Coronary artery (tissue), 2 donors: ENCODE data around the gene TIGIT.

Source experiments
- DNase-seq: peaks from one replicate; pipeline ENCODE4 v3.0.0-alpha.2; 2017; ENCODE audit warnings: low spot score
- H3K27ac ChIP-seq, 2 donors: fragments of 200-600 bp; sonication (generic); one replicate each; pipeline ENCODE4 v1.5.1; 2016 to 2019
- H3K4me3 ChIP-seq: fragments of 200-600 bp; sonication (generic); 2 replicates; pipeline ENCODE4 v1.5.1; 2016; ENCODE audit warnings: mild to moderate bottlenecking, moderate library complexity
- TF ChIP-seq, protein P1 (sequence below): fragments of 200-600 bp; sonication (generic); IDR thresholded peaks from one replicate; pipeline ENCODE4 v1.5.1; 2019; ENCODE audit warnings: antibody characterized with exemption

TIGIT gene

GRCh38 chr3:114350690-114351089 lies 56.9 kb downstream of the TIGIT start:
- no peak overlapping the region for H3K4me3 ChIP-seq
- no peak overlapping the region for H3K27ac ChIP-seq
- TF ChIP-seq, protein P1, sequence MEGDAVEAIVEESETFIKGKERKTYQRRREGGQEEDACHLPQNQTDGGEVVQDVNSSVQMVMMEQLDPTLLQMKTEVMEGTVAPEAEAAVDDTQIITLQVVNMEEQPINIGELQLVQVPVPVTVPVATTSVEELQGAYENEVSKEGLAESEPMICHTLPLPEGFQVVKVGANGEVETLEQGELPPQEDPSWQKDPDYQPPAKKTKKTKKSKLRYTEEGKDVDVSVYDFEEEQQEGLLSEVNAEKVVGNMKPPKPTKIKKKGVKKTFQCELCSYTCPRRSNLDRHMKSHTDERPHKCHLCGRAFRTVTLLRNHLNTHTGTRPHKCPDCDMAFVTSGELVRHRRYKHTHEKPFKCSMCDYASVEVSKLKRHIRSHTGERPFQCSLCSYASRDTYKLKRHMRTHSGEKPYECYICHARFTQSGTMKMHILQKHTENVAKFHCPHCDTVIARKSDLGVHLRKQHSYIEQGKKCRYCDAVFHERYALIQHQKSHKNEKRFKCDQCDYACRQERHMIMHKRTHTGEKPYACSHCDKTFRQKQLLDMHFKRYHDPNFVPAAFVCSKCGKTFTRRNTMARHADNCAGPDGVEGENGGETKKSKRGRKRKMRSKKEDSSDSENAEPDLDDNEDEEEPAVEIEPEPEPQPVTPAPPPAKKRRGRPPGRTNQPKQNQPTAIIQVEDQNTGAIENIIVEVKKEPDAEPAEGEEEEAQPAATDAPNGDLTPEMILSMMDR, result no peak
- DNase-seq, result no peak

GRCh38 chr3:114351123-114351821 lies 57.4 kb downstream of the TIGIT start:
- TF ChIP-seq, protein P1, result no peak
- no peak for DNase-seq
- H3K4me3 ChIP-seq, result no peak overlapping the region
- H3K27ac ChIP-seq, result no peak overlapping the region

DNA sequence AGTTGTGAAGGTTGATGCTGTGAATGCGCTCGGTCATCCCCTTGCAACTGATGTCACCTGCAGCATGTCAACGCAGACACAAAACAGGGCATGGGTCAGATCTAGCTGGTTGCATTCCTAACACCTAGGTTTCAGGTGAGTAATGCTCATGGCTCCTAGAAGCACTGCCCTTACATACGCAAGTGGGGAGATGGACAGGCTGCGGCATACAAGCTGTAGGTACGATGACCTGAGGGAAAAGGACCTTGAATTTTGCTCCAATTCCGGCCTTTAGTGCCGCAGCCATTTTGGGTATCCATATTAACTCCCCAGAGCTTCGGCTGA lies 58.0 kb downstream of the TIGIT start:
- H3K4me3 ChIP-seq, result no peak overlapping the region
- no peak for DNase-seq
- H3K27ac ChIP-seq, result no peak overlapping the region
- TF ChIP-seq, protein P1, result no peak

DNA sequence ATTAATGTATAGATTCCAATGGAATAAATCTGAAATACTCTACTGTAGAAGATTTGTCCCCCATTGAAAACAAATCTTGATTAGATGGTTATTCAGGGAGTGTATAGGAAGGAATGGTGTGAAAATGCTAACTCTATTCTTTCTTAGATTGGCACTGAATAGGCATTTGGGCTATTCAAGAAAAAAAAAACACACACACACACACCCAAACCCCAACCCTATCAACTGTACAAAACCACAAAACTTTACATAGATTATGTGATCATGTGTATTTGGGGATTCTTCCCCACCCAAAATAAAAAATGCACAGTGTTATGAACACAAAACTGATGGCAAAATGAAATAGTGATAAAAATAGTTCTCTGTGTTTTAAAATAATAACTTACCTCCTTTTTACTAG lies 61.8 kb downstream of the TIGIT start:
- no peak overlapping the region for H3K27ac ChIP-seq
- TF ChIP-seq, protein P1, result no peak
- no peak overlapping the region for H3K4me3 ChIP-seq
- DNase-seq, result no peak

DNA sequence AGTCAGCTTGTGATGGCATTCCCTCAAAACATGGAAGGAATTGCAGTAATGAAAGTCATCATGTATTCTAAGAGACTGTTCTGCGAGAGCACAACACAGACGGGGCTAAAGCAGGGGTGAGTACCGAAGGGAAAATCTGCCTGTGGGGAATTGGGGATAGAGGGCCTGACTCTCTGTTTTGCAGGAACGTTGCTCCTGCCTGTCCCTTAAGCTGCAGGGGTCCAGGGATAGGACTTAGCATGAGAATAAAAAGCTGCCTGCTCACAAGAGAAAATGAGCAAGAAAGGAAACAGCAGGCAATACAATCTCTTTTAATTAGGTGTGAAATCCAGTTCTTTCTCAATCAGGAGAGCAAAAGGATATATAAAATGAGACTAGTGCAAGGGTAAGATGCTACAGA lies 62.2 kb downstream of the TIGIT start:
- Histone ChIP-seq H3K4me3 (no peak overlapping the region), H3K27ac (no peak overlapping the region)
- no peak for DNase-seq
- TF ChIP-seq, protein P1, result no peak

DNA sequence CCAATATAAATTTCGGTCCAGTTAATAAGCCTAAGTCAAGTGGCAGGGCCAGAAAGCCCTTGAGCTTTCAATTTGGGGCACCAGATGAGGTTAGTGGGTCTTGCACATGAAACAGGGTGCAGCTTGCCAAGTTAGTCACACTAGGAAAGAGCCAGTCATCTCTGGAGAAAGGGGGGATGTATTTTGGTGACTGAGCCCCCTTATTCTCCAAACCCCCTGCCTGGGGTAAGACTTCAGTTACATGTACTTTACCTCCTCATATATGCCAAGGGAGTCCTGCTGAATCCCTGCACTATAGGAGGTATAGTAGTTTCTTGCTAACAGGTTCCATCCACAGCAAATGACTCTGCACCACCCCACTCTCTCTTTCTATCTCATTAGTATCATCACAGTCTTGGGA lies 62.7 kb downstream of the TIGIT start:
- H3K4me3 ChIP-seq, result no peak overlapping the region
- TF ChIP-seq, protein P1, result no peak
- H3K27ac ChIP-seq, result no peak overlapping the region
- no peak for DNase-seq
